GM23248 (cell line): Measurements from ENCODE around the gene SEPHS2. TPM values are rescaled to one million over a fixed set of nuclear protein-coding genes. Genes with fewer than 3 reads are reported as not detected.
A peak's percentile ranks its signal among the peaks of the same experiment; 100 is the strongest.
"Not testable (repeated sequence)": the region's sequence is repeated elsewhere in the genome, so short reads cannot be mapped to it uniquely, and the experiment has no call there.

Experiments used
- DNase-seq: peaks from one replicate; pipeline ENCODE4 v3.0.0-alpha.2; 2015
- H2AFZ ChIP-seq: fragments of 200-600 bp; sonication (generic); 2 replicates; pipeline ENCODE4 v1.6.1; 2016; ENCODE audit warnings: antibody characterized with exemption
- H3F3A ChIP-seq: fragments of 200-600 bp; sonication (generic); 2 replicates; pipeline ENCODE4 v1.6.1; 2016; ENCODE audit warnings: mild to moderate bottlenecking, antibody characterized with exemption, mixed run types; ENCODE audit not compliant: insufficient read depth
- H3K27ac ChIP-seq: fragments of 200-600 bp; sonication (generic); 2 replicates; pipeline ENCODE4 v1.5.1; 2016; ENCODE audit warnings: mild to moderate bottlenecking
- H3K27me3 ChIP-seq: fragments of 200-600 bp; sonication (generic); replicated peaks from 2 replicates; pipeline ENCODE4 v1.6.1; 2016; ENCODE audit warnings: mild to moderate bottlenecking; ENCODE audit not compliant: insufficient read depth
- H3K36me3 ChIP-seq: fragments of 200-600 bp; sonication (generic); 2 replicates; pipeline ENCODE4 v1.6.1; 2016; ENCODE audit warnings: low read depth, mild to moderate bottlenecking
- H3K4me1 ChIP-seq: fragments of 200-600 bp; sonication (generic); 2 replicates; pipeline ENCODE4 v1.6.1; 2016; ENCODE audit warnings: mild to moderate bottlenecking; ENCODE audit not compliant: insufficient read depth
- H3K4me2 ChIP-seq: fragments of 200-600 bp; sonication (generic); one replicate; pipeline ENCODE4 v1.6.1; 2016; ENCODE audit warnings: mild to moderate bottlenecking; ENCODE audit not compliant: unreplicated experiment
- H3K4me3 ChIP-seq: fragments of 200-600 bp; sonication (generic); 2 replicates; pipeline ENCODE4 v1.5.1; 2016; ENCODE audit warnings: mild to moderate bottlenecking
- H3K79me2 ChIP-seq: fragments of 200-600 bp; sonication (generic); 2 replicates; pipeline ENCODE4 v1.6.1; 2016; ENCODE audit warnings: mild to moderate bottlenecking; ENCODE audit not compliant: insufficient read depth
- H3K9ac ChIP-seq: fragments of 200-600 bp; sonication (generic); 2 replicates; pipeline ENCODE4 v1.6.1; 2016; ENCODE audit warnings: mild to moderate bottlenecking
- H3K9me2 ChIP-seq: fragments of 200-600 bp; sonication (generic); 2 replicates; pipeline ENCODE4 v1.6.1; 2016; ENCODE audit warnings: mixed run types, mild to moderate bottlenecking, moderate library complexity; ENCODE audit not compliant: insufficient read depth
- H3K9me3 ChIP-seq: fragments of 200-600 bp; sonication (generic); one replicate; pipeline ENCODE4 v1.6.1; 2017; ENCODE audit warnings: low read depth
- H4K20me1 ChIP-seq: fragments of 200-600 bp; sonication (generic); 2 replicates; pipeline ENCODE4 v1.6.0; 2016; ENCODE audit not compliant: insufficient read depth
- EZH2 ChIP-seq: fragments of 200-600 bp; sonication (generic); IDR thresholded peaks from 2 replicates; pipeline ENCODE4 v1.6.1; 2018; ENCODE audit warnings: antibody characterized with exemption, mild to moderate bottlenecking; ENCODE audit not compliant: insufficient read depth, poor library complexity, severe bottlenecking
- EZH2phosphoT487 ChIP-seq: fragments of 200-600 bp; sonication (generic); IDR thresholded peaks from 2 replicates; pipeline ENCODE4 v1.6.1; 2018; ENCODE audit warnings: antibody characterized with exemption, moderate library complexity, mild to moderate bottlenecking, low read depth; ENCODE audit not compliant: insufficient read depth
- WGBS, 2 experiments: methylation state at CpG; one replicate each; pipeline ENCODE4 v1.1.6; 2015 to 2017; ENCODE audit warnings: low lambda C conversion rate in 2 of 2, low coverage in 1 of 2; ENCODE audit errors: missing lambda C conversion rate in 2 of 2; 5-methylcytosine and 5-hydroxymethylcytosine counted together
- in situ Hi-C: fragments of 300-500 bp; cut with MboI; formaldehyde crosslinking; loops from 2 replicates; pipeline ENCODE4 v1.15.0; 2020
- polyA plus RNA-seq: library from polyadenylated mRNA; unstranded; fragments of >200 nt; fragmentation: Nextera tagmentation; extraction: Ambion mirVana; gene quantifications from 2 replicates; pipeline ENCODE4 v1.2.1, GENCODE V29; 2016
- total RNA-seq: library from RNA; depleted of rRNA; stranded (reverse); fragments of >200 nt; shearing (Covaris generic); gene quantifications from 2 replicates; pipeline ENCODE4 v1.2.3, GENCODE V29; 2014

Gene SEPHS2
- total and polyA plus RNA-seq, 2 experiments from 2014 or later: 6.2 to 26.9 TPM

DNA sequence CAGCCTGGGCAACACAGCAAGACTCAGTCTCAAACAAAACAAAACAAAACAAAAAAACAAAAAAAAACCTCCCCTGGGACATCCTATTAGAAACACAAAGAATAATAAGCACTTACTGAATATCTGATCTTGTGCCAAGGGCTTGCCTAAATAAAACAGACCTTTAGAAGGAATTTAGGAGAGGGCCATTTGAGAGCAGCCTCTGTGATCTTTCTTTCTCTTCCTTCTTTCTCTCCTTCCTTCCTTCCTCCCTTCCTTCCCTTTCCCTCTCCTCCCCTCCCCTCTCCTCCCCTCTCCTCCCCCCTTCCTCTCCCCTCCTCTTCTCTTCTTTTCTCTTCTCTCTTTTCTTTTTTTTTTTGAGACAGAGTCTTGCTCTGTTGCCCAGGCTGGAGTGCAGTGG is 39.2 kb upstream of the SEPHS2 start:
- H3K36me3 ChIP-seq: no peaks in the 10 kb centered on the region
- in situ Hi-C loops: no loop called here
- TF ChIP-seq EZH2: no peak
- no peaks in the 10 kb centered on the region for H3K79me2 ChIP-seq
- no peaks in the 10 kb centered on the region for H3K9me2 ChIP-seq
- H3K9ac ChIP-seq: no peak overlapping the region
- peaks cover 4% of the 10 kb centered on the region; the same call in 1 of the 2 replicates for H3K27me3 ChIP-seq
- no peaks in the 10 kb centered on the region for H3K9me3 ChIP-seq
- H3K27ac ChIP-seq: no peak overlapping the region
- H4K20me1 ChIP-seq: no peaks in the 10 kb centered on the region
- H3K4me1 ChIP-seq: no peaks in the 10 kb centered on the region
- H3K4me2 ChIP-seq: no peak overlapping the region
- H3F3A ChIP-seq: no peaks in the 10 kb centered on the region
- H3K4me3 ChIP-seq: no peak overlapping the region
- H2AFZ ChIP-seq: no peak overlapping the region
- no peak for DNase-seq

DNA sequence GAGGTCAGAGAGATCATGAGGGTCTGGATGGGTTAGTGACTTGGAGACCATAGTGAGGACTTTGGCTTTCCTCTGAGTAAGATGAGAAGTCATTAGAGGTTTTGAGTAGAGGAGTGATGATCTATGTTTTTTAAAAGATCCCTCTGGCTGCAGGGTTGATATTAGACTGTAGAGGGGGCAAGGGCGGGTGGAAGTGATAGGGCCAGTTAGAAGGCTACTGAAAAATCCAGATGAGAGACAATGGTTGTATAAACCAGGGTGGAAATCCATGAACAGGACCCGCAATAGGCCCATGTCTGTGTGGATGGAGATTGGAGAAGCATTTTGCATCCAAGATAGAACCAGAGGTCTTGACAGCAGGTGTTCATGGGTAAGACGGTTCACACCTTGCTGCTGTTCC is 36.7 kb upstream of the SEPHS2 start:
- peak; percentile 37 for DNase-seq
- H3K4me2 ChIP-seq: no peak overlapping the region
- TF ChIP-seq EZH2phosphoT487 (no peak), EZH2 (no peak)

DNA sequence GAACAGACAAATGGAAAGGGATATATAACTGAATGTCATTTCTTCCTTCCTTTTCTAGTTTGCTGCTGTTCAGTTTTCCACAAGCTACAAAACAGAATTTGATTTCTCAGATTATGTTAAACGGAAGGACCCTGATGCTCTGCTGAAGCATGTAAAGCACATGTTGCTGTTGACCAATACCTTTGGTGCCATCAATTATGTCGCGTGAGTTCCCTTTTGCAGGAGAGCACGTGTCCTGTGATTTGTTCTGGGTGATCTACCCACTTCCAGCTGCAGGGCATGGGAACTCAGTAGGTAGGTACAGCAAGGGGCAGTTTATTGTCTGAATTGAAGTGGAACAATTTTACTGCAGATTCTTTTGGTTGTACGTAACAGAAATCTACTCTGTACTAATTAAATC is 35.7 kb upstream of the SEPHS2 start:
- Histone ChIP-seq H3K79me2 (no peaks in the 10 kb centered on the region), H3K27me3 (peaks cover 14% of the 10 kb centered on the region), H3K36me3 (no peaks in the 10 kb centered on the region), H3K9me3 (no peaks in the 10 kb centered on the region), H4K20me1 (no peaks in the 10 kb centered on the region), H3K4me2 (no peak overlapping the region), H3K27ac (no peak overlapping the region), H3K4me3 (no peak overlapping the region), H3K9me2 (no peaks in the 10 kb centered on the region), H3K9ac (no peak overlapping the region), H3K4me1 (no peaks in the 10 kb centered on the region), H2AFZ (no peak overlapping the region), H3F3A (no peaks in the 10 kb centered on the region)
- DNase-seq: no peak
- TF ChIP-seq EZH2phosphoT487 (no peak), EZH2 (no peak)
- 48 to 53% methylated on average over 5 of the region's 5 CpGs for WGBS, 2 experiments
- in situ Hi-C loops: no loop called here

More for the DNA sequence above, 36.7 kb upstream of the SEPHS2 start:
- Histone ChIP-seq H4K20me1 (no peaks in the 10 kb centered on the region), H3F3A (no peaks in the 10 kb centered on the region), H3K4me3 (no peak overlapping the region), H3K79me2 (no peaks in the 10 kb centered on the region), H3K27me3 (peaks cover 5% of the 10 kb centered on the region; the same call in 1 of the 2 replicates), H3K9ac (no peak overlapping the region), H3K9me2 (no peaks in the 10 kb centered on the region), H3K9me3 (no peaks in the 10 kb centered on the region), H2AFZ (no peak overlapping the region), H3K36me3 (no peaks in the 10 kb centered on the region), H3K27ac (no peak overlapping the region), H3K4me1 (no peaks in the 10 kb centered on the region)
- WGBS, 2 experiments: 72 to 85% methylated on average over 3 of the region's 3 CpGs
- in situ Hi-C loops: no loop called here

DNA sequence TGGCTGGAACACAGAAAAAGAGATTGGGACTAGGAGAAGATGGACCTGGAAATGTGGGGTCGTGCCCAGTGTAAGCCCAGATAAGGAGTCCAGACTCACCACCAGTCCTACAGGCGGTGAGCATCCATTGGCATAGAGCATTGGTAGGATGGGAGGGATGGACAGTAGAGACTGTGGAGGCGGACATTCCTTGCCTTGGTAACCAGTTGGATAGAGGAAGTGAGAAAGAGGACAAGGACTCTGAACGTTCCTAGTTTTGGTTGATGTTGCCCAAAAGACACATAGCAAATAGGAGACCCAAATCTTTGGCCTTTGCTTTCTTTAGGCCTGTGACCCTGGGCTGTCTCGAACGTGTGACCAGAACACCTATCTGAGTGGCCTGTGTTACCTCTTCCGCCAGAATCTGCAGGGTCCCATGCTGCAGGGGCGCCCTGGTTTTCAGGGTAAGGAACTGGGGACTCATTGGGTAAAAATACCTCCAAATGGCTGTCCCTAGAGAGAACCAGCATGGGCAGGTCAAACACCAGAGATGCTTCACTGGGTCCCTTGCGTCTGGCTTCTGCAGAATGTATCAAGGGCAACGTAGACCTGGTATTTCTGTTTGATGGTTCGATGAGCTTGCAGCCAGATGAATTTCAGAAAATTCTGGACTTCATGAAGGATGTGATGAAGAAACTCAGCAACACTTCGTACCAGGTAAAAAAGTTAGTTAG is 33.2 kb upstream of the SEPHS2 start:
- Histone ChIP-seq H3K9me2 (no peaks in the 10 kb centered on the region), H3K79me2 (no peaks in the 10 kb centered on the region), H3K4me3 (no peak overlapping the region), H3K27me3 (peaks cover 36% of the 10 kb centered on the region), H3K36me3 (no peaks in the 10 kb centered on the region), H3F3A (no peaks in the 10 kb centered on the region), H2AFZ (no peak overlapping the region), H4K20me1 (no peaks in the 10 kb centered on the region), H3K9ac (no peak overlapping the region), H3K9me3 (no peaks in the 10 kb centered on the region), H3K27ac (no peak overlapping the region), H3K4me1 (no peaks in the 10 kb centered on the region), H3K4me2 (no peak overlapping the region)
- WGBS, 2 experiments: 61 to 63% methylated on average over 12 of the region's 12 CpGs
- in situ Hi-C loops: no loop called here
- TF ChIP-seq EZH2 (no peak), EZH2phosphoT487 (no peak)
- DNase-seq: no peak

DNA sequence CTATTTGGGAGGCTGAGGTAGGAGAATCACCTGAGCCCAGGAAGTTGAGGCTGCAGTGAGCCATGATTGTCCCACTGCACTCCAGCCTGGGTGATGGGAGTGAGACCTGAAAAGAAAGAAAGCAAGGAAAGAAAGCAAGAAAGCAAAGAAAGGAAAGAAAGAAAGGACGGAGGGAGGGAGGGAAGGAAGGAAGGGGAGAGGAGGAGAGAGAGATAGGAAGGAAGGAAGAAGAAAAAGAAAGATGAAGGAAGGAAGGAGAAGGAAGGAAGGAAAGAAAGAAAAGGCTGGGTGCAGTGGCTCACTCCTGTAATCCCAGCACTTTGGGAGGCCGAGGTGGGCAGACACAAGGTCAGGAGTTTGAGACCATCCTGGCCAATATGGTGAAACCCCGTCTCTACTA is 32.1 kb upstream of the SEPHS2 start:
- H3K9me2 ChIP-seq, H3K79me2 ChIP-seq, H3K9me3 ChIP-seq, H3K9ac ChIP-seq, in situ Hi-C loops, H3K4me3 ChIP-seq, H4K20me1 ChIP-seq, H3K36me3 ChIP-seq, DNase-seq, H3F3A ChIP-seq, H3K4me2 ChIP-seq, H3K4me1 ChIP-seq, H2AFZ ChIP-seq, H3K27ac ChIP-seq: not testable (repeated sequence)
- WGBS, 2 experiments: 58 to 64% methylated on average over 2 to 3 of the region's 3 CpGs
- peaks cover 43% of the 10 kb centered on the region for H3K27me3 ChIP-seq
